Common myeloid progenitor, CD34-positive (primary cell): Measurements from ENCODE around the gene KRT40.

Source experiments
- CTCF ChIA-PET: fragments of 350-600 bp; sonication (Branson Sonifier 250); formaldehyde crosslinking; loops from one replicate; lab custom pipeline; 2021; ENCODE audit warnings: antibody characterized with exemption; lab: Charles Lee
- POLR2A ChIA-PET: fragments of 350-600 bp; sonication (Branson Sonifier 250); formaldehyde crosslinking; loops from one replicate; lab custom pipeline; 2021; ENCODE audit warnings: antibody characterized with exemption; lab: Charles Lee
- DNase-seq, 3 donors: peaks; one replicate each; pipeline versions ENCODE4 v3.0.0 to v3.0.0-alpha.2; 2013
- H3K27ac ChIP-seq, 2 experiments: 1 replicate in 1 of 2; 2 replicates in 1 of 2; pipeline ENCODE4 v1.7.0; 2013; ENCODE audit warnings: inconsistent platforms in 2 of 2, low read length in 2 of 2, mild to moderate bottlenecking in 2 of 2, low read depth in 1 of 2, moderate library complexity in 1 of 2; ENCODE audit not compliant: severe bottlenecking in 2 of 2, insufficient read depth in 1 of 2, poor library complexity in 1 of 2
- H3K27me3 ChIP-seq, 5 experiments: replicated peaks in 2 of 5; 1 replicate in 3 of 5; 2 replicates in 2 of 5; pipeline versions ENCODE4 v1.6.1 to v1.7.0; 2013; ENCODE audit warnings: low read length in 4 of 5, mild to moderate bottlenecking in 2 of 5, moderate library complexity in 2 of 5, inconsistent platforms in 1 of 5; ENCODE audit not compliant: insufficient read depth in 5 of 5, control insufficient read depth in 4 of 5
- H3K36me3 ChIP-seq, 4 experiments: 1 replicate in 2 of 4; 2 replicates in 2 of 4; pipeline versions ENCODE4 v1.6.1 to v1.7.0; 2013; ENCODE audit warnings: low read length in 3 of 4, control low read depth in 1 of 4, mild to moderate bottlenecking in 1 of 4; ENCODE audit not compliant: control insufficient read depth in 4 of 4, insufficient read depth in 4 of 4
- H3K4me1 ChIP-seq, 4 experiments: 1 replicate in 3 of 4; 2 replicates in 1 of 4; pipeline versions ENCODE4 v1.6.1 to v1.7.1; 2013; ENCODE audit warnings: low read length in 3 of 4, mild to moderate bottlenecking in 3 of 4, control low read depth in 1 of 4, inconsistent platforms in 1 of 4, moderate library complexity in 1 of 4; ENCODE audit not compliant: control insufficient read depth in 4 of 4, insufficient read depth in 4 of 4; ENCODE audit errors: control extremely low read depth in 1 of 4
- H3K4me3 ChIP-seq, 7 experiments: 1 replicate in 4 of 7; 2 replicates in 3 of 7; pipeline versions ENCODE4 v1.5.1 to v1.7.0; 2013; ENCODE audit warnings: mild to moderate bottlenecking in 7 of 7, low read length in 6 of 7, moderate library complexity in 6 of 7, inconsistent platforms in 2 of 7, low read depth in 2 of 7, control low read depth in 1 of 7; ENCODE audit not compliant: insufficient read depth in 4 of 7, control insufficient read depth in 1 of 7; ENCODE audit errors: extremely low read depth in 1 of 7
- H3K9me3 ChIP-seq, 5 experiments: 1 replicate in 4 of 5; 2 replicates in 1 of 5; pipeline versions ENCODE4 v1.6.1 to v1.7.1; 2013; ENCODE audit warnings: low read length in 4 of 5, mild to moderate bottlenecking in 2 of 5, inconsistent platforms in 1 of 5, low read depth in 1 of 5, moderate library complexity in 1 of 5; ENCODE audit not compliant: control insufficient read depth in 4 of 5, insufficient read depth in 2 of 5; ENCODE audit errors: control extremely low read depth in 1 of 5
- WGBS: methylation state at CpG from one replicate; pipeline ENCODE4 v1.1.5; 2013; ENCODE audit not compliant: insufficient coverage; 5-methylcytosine and 5-hydroxymethylcytosine counted together

The KRT40 gene

GRCh38 chr17:40938981-40939380 lies 45.1 kb downstream of the KRT40 start:
- Histone ChIP-seq H3K4me1 (no peaks in the 10 kb centered on the region), H3K4me3 (no peak overlapping the region), H3K36me3 (no peaks in the 10 kb centered on the region), H3K27me3 (peaks cover 0 to 5% (median 0%) of the 10 kb centered on the region in 5 experiments), H3K9me3 (no peaks in the 10 kb centered on the region), H3K27ac (no peak overlapping the region)
- DNase-seq: no peak
- ChIA-PET POLR2A (no interaction called here), CTCF (no interaction called here)
- WGBS: 100% methylated on average over 1 of the region's 3 CpGs

GRCh38 chr17:40937384-40937819 lies 46.7 kb downstream of the KRT40 start, which contains the start of gene KRT23:
KRT23 (minus strand) TSS chr17:40937646; CDS start chr17:40936603, 1,043 bp downstream.
- H3K36me3 ChIP-seq: no peaks in the 10 kb centered on the region
- no peak within 1 kb of the TSS for H3K4me3 ChIP-seq
- H3K4me1 ChIP-seq: no peaks in the 10 kb centered on the region
- peaks cover 0 to 5% (median 2%) of the 10 kb centered on the region in 5 experiments for H3K27me3 ChIP-seq
- DNase-seq: no peak
- POLR2A ChIA-PET: no interaction called here
- H3K27ac ChIP-seq: no peak within 1 kb of the TSS
- no peaks in the 10 kb centered on the region for H3K9me3 ChIP-seq
- CTCF ChIA-PET: no interaction called here
- WGBS: 79% methylated on average over 9 of the region's 9 CpGs

- CTCF ChIA-PET: no interaction called here
- DNase-seq: no peak
- H3K4me1 ChIP-seq: no peaks in the 10 kb centered on the region
- H3K4me3 ChIP-seq: no peak overlapping the region
- H3K27ac ChIP-seq: no peak overlapping the region
- peaks cover 0 to 5% (median 2%) of the 10 kb centered on the region in 5 experiments for H3K27me3 ChIP-seq
- H3K36me3 ChIP-seq: no peaks in the 10 kb centered on the region
- POLR2A ChIA-PET: no interaction called here
- WGBS: 100% methylated on average over 1 of the region's 5 CpGs
- H3K9me3 ChIP-seq: no peaks in the 10 kb centered on the region
Measured at GRCh38 chr17:40936976-40937375, 47.1 kb downstream of the KRT40 start.

GRCh38 chr17:40936437-40936971 lies 47.6 kb downstream of the KRT40 start:
- no peak overlapping the region for H3K27ac ChIP-seq
- H3K27me3 ChIP-seq: peaks cover 0 to 5% (median 2%) of the 10 kb centered on the region in 5 experiments
- ChIA-PET CTCF (no interaction called here), POLR2A (no interaction called here)
- no peaks in the 10 kb centered on the region for H3K36me3 ChIP-seq
- H3K4me3 ChIP-seq: no peak overlapping the region
- DNase-seq: no peak
- H3K9me3 ChIP-seq: no peaks in the 10 kb centered on the region
- H3K4me1 ChIP-seq: no peaks in the 10 kb centered on the region
- WGBS: 96% methylated on average over 17 of the region's 19 CpGs

GRCh38 chr17:40935624-40936023 lies 48.5 kb downstream of the KRT40 start:
- no peak overlapping the region for H3K27ac ChIP-seq
- ChIA-PET POLR2A (no interaction called here), CTCF (no interaction called here)
- no peaks in the 10 kb centered on the region for H3K9me3 ChIP-seq
- H3K27me3 ChIP-seq: peaks cover 0 to 5% (median 3%) of the 10 kb centered on the region in 5 experiments
- H3K4me1 ChIP-seq: no peaks in the 10 kb centered on the region
- no peak overlapping the region for H3K4me3 ChIP-seq
- H3K36me3 ChIP-seq: no peaks in the 10 kb centered on the region
- DNase-seq: no peak
- WGBS: 100% methylated on average over 2 of the region's 3 CpGs

- H3K36me3 ChIP-seq: no peaks in the 10 kb centered on the region
- no peak for DNase-seq
- H3K4me1 ChIP-seq: no peaks in the 10 kb centered on the region
- no CpG with 5 or more reads among the region's 2 CpGs for WGBS
- H3K27me3 ChIP-seq: peaks cover 0 to 5% (median 4%) of the 10 kb centered on the region in 5 experiments
- H3K9me3 ChIP-seq: no peaks in the 10 kb centered on the region
- POLR2A ChIA-PET: no interaction called here
- H3K4me3 ChIP-seq: no peak overlapping the region
- no peak overlapping the region for H3K27ac ChIP-seq
- CTCF ChIA-PET: interaction anchor here (1.0 kb wide), 1 partner anchor 16 kb away, joined by 3 read pairs; no protein-coding TSS in a partner anchor
Measured at GRCh38 chr17:40932608-40933007, 51.5 kb downstream of the KRT40 start.

GRCh38 chr17:40931311-40931710 lies 52.8 kb downstream of the KRT40 start:
- Histone ChIP-seq H3K27me3 (peaks cover 2 to 9% (median 4%) of the 10 kb centered on the region in 5 experiments), H3K4me1 (no peaks in the 10 kb centered on the region), H3K36me3 (no peaks in the 10 kb centered on the region), H3K9me3 (no peaks in the 10 kb centered on the region), H3K27ac (no peak overlapping the region), H3K4me3 (no peak overlapping the region)
- 85% methylated on average over 2 of the region's 3 CpGs for WGBS
- POLR2A ChIA-PET: no interaction called here
- CTCF ChIA-PET: interaction anchor here (0.7 to 1.4 kb wide), 2 partner anchors 22 to 326 kb away, joined by 4 read pairs; no protein-coding TSS in a partner anchor
- no peak for DNase-seq
